Activated naive CD4-positive, alpha-beta T cell treated with anti-CD3 and anti-CD28 coated beads, Interleukin-2, amount 50 U/mL, for 24 hours (primary cell): ENCODE measurements around the gene PAFAH2.

Source experiments
- H3K27ac Mint-ChIP-seq: one replicate; pipeline ENCODE4 v1.8.0; 2021; ENCODE audit warnings: mild to moderate bottlenecking, mixed read lengths
- H3K27me3 Mint-ChIP-seq: one replicate; pipeline ENCODE4 v1.8.0; 2021; ENCODE audit warnings: mixed read lengths
- H3K36me3 Mint-ChIP-seq: one replicate; pipeline ENCODE4 v1.8.0; 2021; ENCODE audit warnings: mixed read lengths
- H3K4me1 Mint-ChIP-seq: one replicate; pipeline ENCODE4 v1.8.0; 2021; ENCODE audit warnings: mixed read lengths
- H3K4me3 Mint-ChIP-seq: one replicate; pipeline ENCODE4 v1.8.0; 2021; ENCODE audit warnings: mild to moderate bottlenecking, mixed read lengths
- H3K9me3 Mint-ChIP-seq: one replicate; pipeline ENCODE4 v1.8.0; 2021; ENCODE audit warnings: mixed read lengths

PAFAH2 gene

GRCh38 chr1:25917996-25918395 lies 79.9 kb downstream of the PAFAH2 start:
- Mint-ChIP-seq H3K4me3 (peak overlapping the region; percentile 4), H3K4me1 (peaks cover 32% of the 10 kb centered on the region), H3K9me3 (no peaks in the 10 kb centered on the region), H3K27ac (peak overlapping the region; percentile 11), H3K36me3 (no peaks in the 10 kb centered on the region), H3K27me3 (no peaks in the 10 kb centered on the region)

DNA sequence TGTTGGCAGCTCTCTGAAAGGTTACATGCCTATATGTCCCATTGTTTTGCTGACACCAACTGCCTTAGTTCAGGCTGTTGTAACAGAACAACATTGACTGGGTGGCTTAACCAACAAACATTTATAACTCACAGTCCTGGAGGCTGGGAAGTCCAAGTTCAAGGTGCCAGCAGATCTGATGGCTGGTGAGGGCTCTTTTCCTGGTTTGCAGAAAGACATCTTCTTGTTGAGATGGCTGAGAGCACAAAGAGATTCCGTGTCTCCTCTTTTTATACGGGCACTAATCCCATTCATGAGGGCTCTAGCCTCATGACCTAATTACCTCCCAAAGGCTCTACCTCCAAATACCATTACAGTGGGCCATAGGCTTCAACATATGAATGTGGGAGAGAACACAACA lies 81.4 kb downstream of the PAFAH2 start:
- H3K4me1 Mint-ChIP-seq = peaks cover 23% of the 10 kb centered on the region
- no peaks in the 10 kb centered on the region for H3K36me3 Mint-ChIP-seq
- peak overlapping the region; percentile 11 for H3K27ac Mint-ChIP-seq
- no peaks in the 10 kb centered on the region for H3K27me3 Mint-ChIP-seq
- H3K4me3 Mint-ChIP-seq = no peak overlapping the region
- no peaks in the 10 kb centered on the region for H3K9me3 Mint-ChIP-seq

DNA sequence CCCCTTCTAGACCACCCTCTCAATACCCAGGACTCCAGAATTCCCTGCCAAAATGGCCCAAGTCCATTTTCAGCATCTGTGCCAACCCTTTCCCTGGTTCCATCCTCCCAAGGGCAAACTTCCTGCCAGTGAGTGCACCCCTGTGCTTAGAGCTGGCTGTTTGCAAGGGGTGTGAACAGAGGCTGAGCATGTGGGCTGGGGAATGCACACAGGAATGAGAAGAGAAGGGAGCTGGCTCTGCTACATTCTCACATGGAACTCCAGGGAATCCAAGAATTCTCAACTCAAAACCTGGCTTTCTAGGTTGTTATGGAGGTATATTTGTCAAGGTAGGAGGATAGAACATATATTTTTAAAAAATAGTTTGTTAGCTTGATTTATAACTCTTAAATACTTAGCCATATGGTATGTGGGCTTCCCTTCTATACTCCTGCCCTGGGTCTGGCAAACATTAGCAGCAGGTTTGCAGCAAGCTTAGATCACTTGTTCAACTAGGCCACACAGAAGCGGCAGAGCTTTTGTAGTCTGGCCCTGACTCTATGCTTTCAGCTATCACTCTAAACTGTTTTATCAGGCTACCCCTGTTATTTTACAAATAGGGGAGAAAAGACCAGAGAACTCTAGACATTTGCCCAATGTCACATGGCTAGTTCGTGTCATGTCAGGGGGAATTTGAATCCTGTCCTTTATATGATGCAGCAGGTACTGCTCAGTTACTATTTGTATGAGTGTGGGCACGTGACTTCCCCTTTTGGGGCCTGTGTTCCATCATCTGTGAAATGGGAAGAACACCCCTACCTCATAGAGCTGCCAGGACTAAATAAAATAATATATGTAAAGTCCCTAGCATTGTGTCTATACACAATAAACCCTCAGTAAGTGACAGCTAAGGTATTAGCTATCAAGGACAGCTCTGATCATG lies 83.5 kb downstream of the PAFAH2 start:
- no peaks in the 10 kb centered on the region for H3K36me3 Mint-ChIP-seq
- peaks cover 17% of the 10 kb centered on the region for H3K4me1 Mint-ChIP-seq
- H3K9me3 Mint-ChIP-seq = no peaks in the 10 kb centered on the region
- H3K4me3 Mint-ChIP-seq = no peak overlapping the region
- H3K27me3 Mint-ChIP-seq = no peaks in the 10 kb centered on the region
- no peak overlapping the region for H3K27ac Mint-ChIP-seq

DNA sequence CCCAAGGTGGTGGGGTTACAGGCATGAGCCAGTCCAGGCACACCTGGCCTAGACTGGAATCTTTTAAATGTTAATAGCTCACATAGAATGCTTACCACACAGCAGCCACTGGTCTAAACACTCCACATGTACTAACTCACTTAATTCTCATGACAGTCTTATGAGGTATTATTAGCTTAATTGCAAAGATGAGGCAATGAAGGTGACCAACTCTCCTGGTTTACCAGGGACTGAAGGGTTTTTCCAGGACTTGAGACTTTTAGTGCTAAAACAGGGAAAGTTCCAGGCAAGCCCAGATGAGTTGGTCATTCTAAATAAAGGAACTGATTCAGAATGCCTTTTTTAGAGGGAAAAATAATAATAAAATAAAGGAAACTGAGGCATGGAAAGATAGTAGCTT lies 84.7 kb downstream of the PAFAH2 start:
- peaks cover 12% of the 10 kb centered on the region for H3K4me1 Mint-ChIP-seq
- no peak overlapping the region for H3K27ac Mint-ChIP-seq
- no peaks in the 10 kb centered on the region for H3K36me3 Mint-ChIP-seq
- H3K9me3 Mint-ChIP-seq = no peaks in the 10 kb centered on the region
- H3K27me3 Mint-ChIP-seq = no peaks in the 10 kb centered on the region
- no peak overlapping the region for H3K4me3 Mint-ChIP-seq

- no peaks in the 10 kb centered on the region for H3K9me3 Mint-ChIP-seq
- H3K4me3 Mint-ChIP-seq = no peak overlapping the region
- H3K27me3 Mint-ChIP-seq = no peaks in the 10 kb centered on the region
- no peaks in the 10 kb centered on the region for H3K36me3 Mint-ChIP-seq
- H3K27ac Mint-ChIP-seq = no peak overlapping the region
- H3K4me1 Mint-ChIP-seq = peaks cover 7% of the 10 kb centered on the region
Measured at GRCh38 chr1:25912076-25912831, 85.6 kb downstream of the PAFAH2 start.

DNA sequence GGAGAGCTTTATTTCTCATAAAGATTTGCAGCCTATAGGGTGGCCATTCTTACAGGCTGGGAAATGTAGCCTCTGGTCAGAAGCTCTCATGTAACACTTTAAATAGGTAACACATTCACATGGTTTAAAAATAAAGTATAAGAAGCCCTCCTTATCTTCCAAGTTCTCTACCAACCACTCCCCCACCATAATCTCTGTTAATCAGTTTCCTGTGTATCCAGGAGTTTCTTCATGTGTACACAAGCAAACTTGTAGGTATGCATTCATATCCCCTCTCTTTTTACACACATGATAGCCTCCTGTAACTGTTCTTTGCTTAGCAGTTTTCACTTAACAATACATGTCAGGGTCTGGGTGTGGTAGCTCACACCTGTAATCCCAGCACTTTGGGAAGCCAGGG lies 86.7 kb downstream of the PAFAH2 start:
- H3K4me3 Mint-ChIP-seq = no peak overlapping the region
- no peak overlapping the region for H3K27ac Mint-ChIP-seq
- no peaks in the 10 kb centered on the region for H3K9me3 Mint-ChIP-seq
- peaks cover 8% of the 10 kb centered on the region for H3K4me1 Mint-ChIP-seq
- no peaks in the 10 kb centered on the region for H3K27me3 Mint-ChIP-seq
- H3K36me3 Mint-ChIP-seq = no peaks in the 10 kb centered on the region
